Fibroblast of the conjunctiva (primary cell): ENCODE results near the gene TMEM109.
"Not testable (repeated sequence)": the region's sequence is repeated elsewhere in the genome, so short reads cannot be mapped to it uniquely, and the experiment has no call there.

Source experiments
- DNase-seq: peaks from one replicate; pipeline ENCODE4 v3.0.0-alpha.2; 2010; ENCODE audit warnings: low read depth

Gene TMEM109

GRCh38 chr11:60878245-60879101 lies 35.5 kb upstream of the TMEM109 start:
- DNase-seq, result no peak

DNA sequence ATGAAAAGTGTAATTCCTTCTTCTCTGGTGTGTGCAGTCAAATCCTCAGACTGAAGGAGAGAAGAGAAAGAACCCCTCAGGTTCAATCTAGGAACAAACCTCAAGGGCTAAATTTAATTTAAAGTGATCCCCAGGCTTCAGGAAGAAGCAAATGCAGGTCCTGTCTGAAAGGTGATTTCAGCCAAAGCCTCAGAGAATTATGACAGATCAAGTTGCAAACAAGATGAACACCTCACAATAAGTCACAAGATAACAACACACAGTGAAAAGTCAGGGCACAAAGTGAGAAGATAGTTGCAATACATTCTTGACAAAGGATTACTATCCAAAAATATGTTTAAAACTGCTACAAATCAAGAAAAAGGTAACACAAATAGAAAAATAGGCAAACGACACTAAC lies 34.9 kb upstream of the TMEM109 start:
- no peak for DNase-seq

DNA sequence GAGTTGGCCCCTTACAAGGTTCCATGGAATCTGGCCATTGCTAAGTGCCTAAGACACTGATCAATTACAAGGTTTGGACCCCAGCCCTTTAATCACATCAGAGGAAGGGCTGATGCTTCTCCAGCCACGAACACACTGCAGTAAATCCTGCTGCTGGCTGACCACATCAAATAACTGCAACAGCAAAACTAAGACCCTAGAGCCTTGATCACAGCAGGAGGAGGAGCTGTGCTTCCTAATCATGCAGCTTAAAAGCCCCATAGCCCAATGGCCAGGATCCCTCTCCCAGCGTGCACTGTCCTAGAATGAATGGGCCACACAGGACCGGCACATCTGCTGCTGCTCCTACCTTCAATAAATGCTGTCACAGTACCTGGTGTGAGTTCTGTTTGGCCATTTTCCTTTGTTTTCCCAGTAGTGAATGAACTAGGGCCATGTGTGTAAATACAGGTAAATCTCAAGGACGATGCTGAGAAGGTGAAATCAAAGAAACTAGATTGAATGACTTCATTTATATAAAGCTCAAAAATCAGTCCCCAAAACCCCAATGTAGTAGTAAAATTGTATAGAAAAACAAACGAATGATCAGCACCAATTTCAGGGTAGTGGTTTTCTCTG lies 33.9 kb upstream of the TMEM109 start:
- DNase-seq, result no peak

DNA sequence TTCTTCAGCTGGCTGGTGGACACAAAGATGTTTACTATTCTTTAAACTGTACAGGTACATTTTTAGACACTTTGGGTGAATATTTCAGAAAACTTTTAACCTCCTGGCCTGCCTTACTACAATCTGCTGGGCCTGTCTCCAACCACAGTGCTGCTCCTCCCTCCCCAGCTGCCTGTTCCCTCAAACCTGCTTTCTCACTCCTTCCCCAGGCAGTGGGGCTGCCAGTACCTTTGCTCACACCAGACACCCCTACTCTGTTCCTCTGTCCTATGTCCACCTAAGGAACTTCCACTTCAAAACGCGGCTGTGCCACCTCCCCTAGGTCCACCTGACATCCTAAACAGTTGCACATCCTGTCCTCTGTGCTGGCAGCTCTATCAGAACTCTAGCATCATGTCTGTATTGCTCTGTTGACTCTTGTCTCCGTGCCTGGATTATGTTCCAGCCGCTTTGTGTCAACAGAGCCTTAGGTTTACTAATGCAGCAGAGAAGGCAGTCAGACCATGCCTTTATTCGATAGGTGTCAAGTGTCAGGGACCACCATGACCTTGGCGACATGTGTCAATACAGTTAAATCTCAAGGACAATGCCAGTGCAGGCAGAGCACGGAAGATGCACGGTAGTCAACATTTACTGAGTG lies 33.2 kb upstream of the TMEM109 start:
- no peak for DNase-seq

- no peak for DNase-seq
Measured at GRCh38 chr11:60887556-60887955, 26.4 kb upstream of the TMEM109 start.

DNA sequence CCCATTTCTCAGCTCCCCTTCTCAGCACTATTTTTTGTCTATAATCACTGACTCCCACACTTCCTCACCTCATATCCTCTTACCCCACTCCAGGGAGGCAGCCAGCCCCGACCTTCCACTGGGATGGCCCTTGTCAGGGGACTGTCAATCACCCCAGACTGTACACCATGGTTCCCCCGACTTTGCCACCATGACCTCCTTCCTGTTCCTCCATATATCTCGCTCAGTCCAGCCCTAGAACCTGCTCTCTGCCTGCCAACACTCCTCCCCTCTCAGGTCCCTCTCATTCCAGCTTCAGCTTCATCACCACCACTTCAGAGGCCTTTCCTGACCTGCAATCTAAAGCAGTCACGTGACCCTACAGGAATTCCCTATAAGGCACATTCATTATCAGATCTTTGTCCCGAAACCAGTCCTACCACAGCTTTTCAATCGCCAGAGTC lies 24.1 kb upstream of the TMEM109 start:
- DNase-seq, result no peak

DNA sequence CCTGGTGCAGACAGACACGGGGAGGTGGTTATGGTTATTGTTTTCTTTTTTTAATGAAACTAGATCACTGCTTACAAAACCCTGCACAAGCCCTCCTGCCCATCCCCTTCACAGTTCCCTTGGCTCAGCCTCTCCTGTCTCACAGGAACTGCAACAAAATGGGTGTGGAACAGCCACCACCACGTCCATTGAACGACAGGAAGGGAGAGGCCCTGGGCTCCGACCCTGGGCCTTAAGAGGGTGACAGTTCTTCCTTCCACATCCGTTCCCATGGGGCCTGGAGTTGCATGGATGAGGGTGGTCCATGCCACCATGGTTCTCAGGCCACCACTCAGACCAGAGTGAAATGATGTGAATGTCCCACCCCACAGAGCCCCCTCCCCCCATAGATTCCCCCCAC lies 23.3 kb upstream of the TMEM109 start:
- no peak for DNase-seq

DNA sequence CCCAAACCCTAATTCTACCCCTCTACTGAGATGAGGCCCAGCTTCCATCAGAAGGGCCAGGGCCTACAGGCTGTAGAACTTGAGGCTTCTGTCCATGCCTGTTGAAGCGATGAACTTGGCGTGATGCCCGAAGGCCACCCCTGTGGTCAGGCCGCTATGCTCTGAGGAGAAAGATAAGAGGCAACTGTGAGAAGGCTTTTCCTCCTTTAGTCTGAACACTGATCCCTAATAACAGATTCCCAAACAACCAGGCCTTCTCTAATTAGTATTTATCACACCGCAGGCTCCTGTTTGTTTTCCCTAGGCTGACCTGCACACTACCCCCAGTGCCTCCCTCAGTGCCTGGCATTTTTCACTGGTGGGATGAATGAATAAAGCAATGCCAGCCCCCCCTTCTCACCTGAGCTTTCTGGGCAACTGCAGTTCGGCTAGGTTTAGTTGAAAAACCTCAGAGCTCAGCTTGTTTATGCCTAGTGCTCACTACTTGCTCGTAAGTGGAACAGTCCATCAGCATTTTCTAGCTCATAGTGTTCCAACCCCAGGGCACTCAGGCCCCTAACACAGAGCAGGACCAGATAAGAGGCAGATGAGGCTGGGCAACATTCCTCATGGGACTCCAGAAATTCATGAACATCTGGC lies 22.7 kb upstream of the TMEM109 start:
- no peak for DNase-seq

GRCh38 chr11:60895687-60896086 lies 18.3 kb upstream of the TMEM109 start:
- no peak for DNase-seq

GRCh38 chr11:60897496-60897895 lies 16.5 kb upstream of the TMEM109 start:
- DNase-seq, result no peak

GRCh38 chr11:60899046-60899936 lies 14.7 kb upstream of the TMEM109 start:
- DNase-seq, result peak; percentile 52

DNA sequence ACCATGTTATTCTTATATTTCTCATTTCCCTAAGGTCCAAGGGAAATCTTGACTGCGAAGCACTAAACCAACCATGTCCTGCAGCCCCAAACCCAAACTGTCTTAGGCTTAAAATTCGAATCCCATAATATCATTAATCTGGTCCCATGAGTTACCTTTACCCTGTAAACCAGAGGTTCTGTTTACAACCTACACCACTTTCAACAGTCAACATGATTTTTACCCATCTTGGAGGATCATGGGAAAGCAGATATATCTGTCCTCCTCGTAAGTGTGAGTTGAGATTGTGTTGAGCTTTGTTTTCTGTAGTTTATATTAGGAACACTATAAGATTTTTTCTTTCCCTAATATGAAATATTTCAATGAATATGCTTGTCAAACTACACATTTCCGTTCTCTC lies 14.0 kb upstream of the TMEM109 start:
- no peak for DNase-seq

DNA sequence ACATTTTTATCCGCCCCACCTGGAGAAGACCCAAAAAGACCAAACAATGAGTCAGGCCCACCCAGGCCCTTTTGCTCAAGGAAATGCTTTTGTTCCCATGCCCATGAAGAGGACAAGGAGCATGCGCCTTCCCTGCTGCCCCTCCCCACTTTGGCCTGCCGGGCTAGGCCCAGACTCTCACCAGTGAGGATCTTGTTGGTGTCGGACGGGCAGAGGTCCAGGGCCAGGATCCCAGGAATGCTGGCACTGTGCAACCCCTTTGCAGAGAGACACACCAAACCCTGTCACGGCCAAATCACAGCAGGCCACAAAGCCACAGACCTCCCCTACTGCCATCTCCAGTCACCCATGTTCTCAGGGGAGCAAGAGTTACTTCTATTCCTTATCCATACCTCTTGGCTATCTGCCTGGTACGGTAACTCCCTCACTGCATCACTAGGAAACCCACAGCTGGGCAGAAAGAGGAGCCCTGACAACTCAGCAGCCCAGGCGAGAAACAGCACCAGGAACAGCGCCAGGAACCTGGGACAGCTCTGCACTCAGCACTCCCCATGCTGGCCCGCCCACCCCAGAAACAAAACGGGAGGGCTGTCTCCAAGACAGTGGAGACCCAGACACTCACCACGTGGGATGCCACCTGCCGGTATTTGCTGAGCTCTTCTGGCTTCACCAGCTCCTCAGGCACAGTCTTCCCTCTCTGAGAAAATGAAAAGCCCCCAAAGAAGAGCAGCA lies 13.1 kb upstream of the TMEM109 start:
- DNase-seq, result no peak

- no peak for DNase-seq
Measured at GRCh38 chr11:60902625-60903024, 11.3 kb upstream of the TMEM109 start.

DNA sequence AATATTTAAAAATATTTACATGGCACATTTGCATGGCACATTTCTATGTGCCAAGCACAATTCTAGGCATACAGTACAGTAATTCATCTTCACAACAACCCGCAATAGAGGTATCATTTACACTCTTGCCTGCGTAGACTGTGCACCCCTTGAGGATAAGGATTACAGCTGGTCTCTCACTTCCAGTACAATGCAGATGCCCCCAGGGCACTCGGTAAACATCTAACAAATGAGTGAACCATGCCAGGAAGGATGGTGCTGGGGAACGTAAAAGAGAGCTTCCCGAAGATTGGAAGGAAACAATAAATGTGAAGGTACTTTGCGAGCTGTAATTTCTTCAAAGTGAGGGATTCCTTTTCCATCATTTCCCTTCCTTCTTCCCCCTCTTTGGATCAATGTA lies 8.9 kb upstream of the TMEM109 start:
- no peak for DNase-seq

DNA sequence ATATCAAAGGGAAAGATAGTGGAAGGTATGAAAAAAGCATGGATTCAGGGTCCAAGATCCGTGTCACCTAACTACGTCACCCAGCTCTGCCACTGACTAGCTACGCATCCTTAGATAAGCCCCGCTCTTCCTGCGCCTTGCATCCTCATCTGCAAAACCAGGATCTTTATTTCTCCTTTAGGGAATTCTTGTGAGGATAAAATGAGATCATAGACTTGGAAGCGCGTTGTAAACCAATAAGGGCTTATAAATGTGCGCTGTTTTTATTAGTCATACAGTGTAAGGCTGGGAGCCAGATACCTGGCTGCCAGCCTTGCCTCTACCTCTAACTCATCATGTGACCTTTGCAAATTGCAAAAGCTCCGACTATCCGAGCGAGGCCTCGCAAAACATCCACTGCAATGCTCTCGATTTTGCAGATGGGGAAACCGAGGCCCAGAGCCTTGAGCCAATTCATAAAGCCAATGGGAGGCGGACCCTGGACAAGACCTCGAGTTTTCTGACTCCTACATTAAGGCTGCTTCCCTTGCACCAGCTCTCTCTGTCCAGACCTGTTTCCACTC lies 8.3 kb upstream of the TMEM109 start:
- DNase-seq, result no peak

DNA sequence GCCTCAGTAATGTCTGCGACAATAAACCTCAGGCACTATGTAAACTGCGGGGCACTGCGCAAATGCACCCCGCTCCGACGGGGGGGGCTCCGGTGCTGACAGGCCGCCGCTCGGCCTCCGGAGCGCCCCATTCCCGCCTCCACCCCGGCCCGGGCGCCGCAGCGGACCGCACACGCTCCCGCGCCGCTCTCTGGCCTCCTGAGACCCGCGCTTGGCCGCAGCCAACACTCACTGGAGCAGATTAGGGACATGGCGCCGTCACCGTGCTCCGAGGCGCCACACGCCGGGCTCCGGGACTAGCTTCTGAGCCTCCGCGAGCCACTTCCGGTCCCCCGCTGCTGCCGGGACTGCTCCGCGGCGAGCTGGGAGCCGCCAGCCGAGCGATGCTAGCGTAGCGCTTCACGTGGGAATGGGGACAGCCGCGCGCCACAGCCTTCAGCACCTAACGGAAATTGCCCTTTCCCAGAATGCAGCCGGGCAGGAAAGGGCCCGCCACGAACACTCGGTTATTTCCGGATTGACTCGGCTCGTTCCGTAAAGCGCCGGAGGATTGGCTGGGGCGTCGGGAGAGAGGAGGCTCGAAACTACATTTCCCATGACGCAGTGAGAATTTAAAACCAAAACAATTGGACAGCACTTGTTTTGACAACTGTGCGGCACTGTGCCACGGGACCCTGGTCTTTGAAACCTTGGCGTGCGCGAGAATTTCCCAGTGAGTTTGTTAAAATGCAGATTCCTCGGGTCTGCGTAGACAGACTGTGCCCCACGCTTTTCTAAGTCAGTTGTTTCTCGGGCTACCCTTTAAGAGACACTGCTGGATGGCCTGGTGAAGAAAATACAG lies 7.6 kb upstream of the TMEM109 start, which contains the start of gene PRPF19:
PRPF19 (minus strand) TSS at position 454 of the 841 bp plus-strand sequence; CDS start at position 251, 203 bp downstream.
- peak; percentile 85 for DNase-seq

GRCh38 chr11:60908803-60909202 lies 5.2 kb upstream of the TMEM109 start:
- no peak for DNase-seq

- DNase-seq, result not testable (repeated sequence)
Measured at GRCh38 chr11:60909680-60910280, 4.2 kb upstream of the TMEM109 start.
